Transverse colon (tissue), 4 donors: Measurements from ENCODE around the gene CHMP4B.

Experiments used
- POLR2AphosphoS5 ChIP-seq, 3 donors: sonication (generic); formaldehyde crosslinking; IDR thresholded peaks; one replicate each; pipeline ENCODE4 v1.6.1; 2016; ENCODE audit warnings: antibody characterized with exemption in 3 of 3
- TF ChIP-seq, protein P1 (sequence below), 5 experiments: fragments of 200-600 bp in 3 of 5; fragments of 450-650 bp in 2 of 5; sonication (generic) in 3 of 5; IDR thresholded peaks; 1 replicate in 2 of 5; 2 replicates in 3 of 5; pipeline ENCODE4 v1.5.1; 2016 to 2017; ENCODE audit warnings: antibody characterized with exemption in 5 of 5, inconsistent platforms in 3 of 5, mild to moderate bottlenecking in 2 of 5, moderate library complexity in 1 of 5

DNA sequence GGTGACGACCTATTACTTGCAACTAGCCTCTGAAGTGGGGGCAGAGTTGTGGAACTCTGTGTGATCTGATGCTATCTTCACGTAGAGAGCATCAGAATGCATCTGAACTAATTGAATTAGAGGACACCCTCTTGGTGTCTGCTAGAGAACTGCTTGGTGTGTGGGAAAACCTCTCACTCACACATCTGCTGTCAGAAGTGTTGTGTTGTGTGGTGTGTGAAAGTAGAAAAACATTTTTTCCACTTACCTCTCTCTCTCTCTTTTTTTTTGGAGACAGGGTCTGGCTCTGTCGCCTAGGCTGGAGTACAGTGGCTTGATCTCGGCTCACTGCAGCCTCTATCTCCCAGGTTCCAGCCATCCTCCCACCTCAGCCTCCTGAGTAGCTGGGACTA is 90.0 kb downstream of the CHMP4B start:
- TF ChIP-seq, protein P1, sequence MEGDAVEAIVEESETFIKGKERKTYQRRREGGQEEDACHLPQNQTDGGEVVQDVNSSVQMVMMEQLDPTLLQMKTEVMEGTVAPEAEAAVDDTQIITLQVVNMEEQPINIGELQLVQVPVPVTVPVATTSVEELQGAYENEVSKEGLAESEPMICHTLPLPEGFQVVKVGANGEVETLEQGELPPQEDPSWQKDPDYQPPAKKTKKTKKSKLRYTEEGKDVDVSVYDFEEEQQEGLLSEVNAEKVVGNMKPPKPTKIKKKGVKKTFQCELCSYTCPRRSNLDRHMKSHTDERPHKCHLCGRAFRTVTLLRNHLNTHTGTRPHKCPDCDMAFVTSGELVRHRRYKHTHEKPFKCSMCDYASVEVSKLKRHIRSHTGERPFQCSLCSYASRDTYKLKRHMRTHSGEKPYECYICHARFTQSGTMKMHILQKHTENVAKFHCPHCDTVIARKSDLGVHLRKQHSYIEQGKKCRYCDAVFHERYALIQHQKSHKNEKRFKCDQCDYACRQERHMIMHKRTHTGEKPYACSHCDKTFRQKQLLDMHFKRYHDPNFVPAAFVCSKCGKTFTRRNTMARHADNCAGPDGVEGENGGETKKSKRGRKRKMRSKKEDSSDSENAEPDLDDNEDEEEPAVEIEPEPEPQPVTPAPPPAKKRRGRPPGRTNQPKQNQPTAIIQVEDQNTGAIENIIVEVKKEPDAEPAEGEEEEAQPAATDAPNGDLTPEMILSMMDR (IDR thresholded peaks at IDR 0.05): no peak
- TF ChIP-seq POLR2AphosphoS5 (IDR thresholded peaks at IDR 0.05): no peak
